ENCODE results near the gene MB21D2. TPM values are rescaled to one million over a fixed set of nuclear protein-coding genes. Genes with fewer than 3 reads are reported as not detected.
A peak's percentile ranks its signal among the peaks of the same experiment; 100 is the strongest.

The MB21D2 gene
- total RNA-seq, 4 donors from 2014 or later, result 5.0 to 21.8 (median 11.9) TPM

GRCh38 chr3:192879346-192880031 is 38.2 kb downstream of the MB21D2 start:
- H3K4me1 ChIP-seq, result peaks cover 0 to 3% of the 10 kb centered on the region in 2 donors
- no peak for TF ChIP-seq POLR2A (IDR thresholded peaks at IDR 0.05)
- no peak for TF ChIP-seq CTCF (IDR thresholded peaks at IDR 0.05)
- H3K4me3 ChIP-seq, result no peak overlapping the region
- no peaks in the 10 kb centered on the region for H3K27me3 ChIP-seq
- intact Hi-C loops (cut with DNase I; ENCODE audit: low total_unique reads), result no loop called here
- DNase-seq, result peak in 1 of 2 donors; percentile 29
- no peaks in the 10 kb centered on the region for H3K9me3 ChIP-seq
- no peak overlapping the region for H3K27ac ChIP-seq
- H3K36me3 ChIP-seq, result no peaks in the 10 kb centered on the region

- Histone ChIP-seq H3K4me1 (peaks cover 0 to 3% of the 10 kb centered on the region in 2 donors), H3K36me3 (no peaks in the 10 kb centered on the region), H3K4me3 (no peak overlapping the region), H3K27me3 (no peaks in the 10 kb centered on the region), H3K27ac (no peak overlapping the region), H3K9me3 (no peaks in the 10 kb centered on the region)
- DNase-seq, result no peak
- TF ChIP-seq CTCF (IDR thresholded peaks at IDR 0.05) (no peak), POLR2A (IDR thresholded peaks at IDR 0.05) (no peak)
- intact Hi-C loops (cut with DNase I; ENCODE audit: low total_unique reads), result no loop called here
Measured at GRCh38 chr3:192875971-192876565, 41.6 kb downstream of the MB21D2 start.

GRCh38 chr3:192870822-192871221 is 46.8 kb downstream of the MB21D2 start:
- Histone ChIP-seq H3K27ac (no peak overlapping the region), H3K4me1 (no peaks in the 10 kb centered on the region), H3K4me3 (no peak overlapping the region), H3K27me3 (no peaks in the 10 kb centered on the region), H3K36me3 (no peaks in the 10 kb centered on the region), H3K9me3 (no peaks in the 10 kb centered on the region)
- intact Hi-C loops (cut with DNase I; ENCODE audit: low total_unique reads), result no loop called here
- no peak for TF ChIP-seq POLR2A (IDR thresholded peaks at IDR 0.05)
- TF ChIP-seq CTCF (IDR thresholded peaks at IDR 0.05), result no peak
- no peak for DNase-seq

- Histone ChIP-seq H3K4me1 (no peaks in the 10 kb centered on the region), H3K4me3 (no peak overlapping the region), H3K36me3 (no peaks in the 10 kb centered on the region), H3K9me3 (no peaks in the 10 kb centered on the region), H3K27me3 (no peaks in the 10 kb centered on the region), H3K27ac (no peak overlapping the region)
- TF ChIP-seq POLR2A (IDR thresholded peaks at IDR 0.05) (no peak), CTCF (IDR thresholded peaks at IDR 0.05) (no peak)
- intact Hi-C loops (cut with DNase I; ENCODE audit: low total_unique reads), result no loop called here
- DNase-seq, result peak in 1 of 2 donors; percentile 25
Measured at GRCh38 chr3:192869131-192870031, 48.3 kb downstream of the MB21D2 start.
